SK-N-SH (cell line): ENCODE data around the gene KIF12. TPM values are rescaled to one million over a fixed set of nuclear protein-coding genes. Genes with fewer than 3 reads are reported as not detected.

Experiments used
- CTCF ChIA-PET: fragments of 300-600, 350-600 bp; formaldehyde crosslinking; extraction: SDS; loops from one replicate; lab custom pipeline; 2021; lab: Yijun Ruan, JAX
- POLR2A ChIA-PET: fragments of 350-600 bp; sonication (Branson Sonifier 250); formaldehyde crosslinking; extraction: SDS; loops from one replicate; lab custom pipeline; 2020; ENCODE audit warnings: antibody characterized with exemption, inconsistent platforms; lab: Yijun Ruan, JAX
- DNase-seq: peaks from one replicate; pipeline ENCODE4 v3.0.0; 2012
- H2AFZ ChIP-seq: fragments of 200-600 bp; sonication (generic); 2 replicates; pipeline ENCODE4 v1.8.1; 2016; ENCODE audit warnings: antibody characterized with exemption, mild to moderate bottlenecking, low read depth
- H3F3A ChIP-seq: fragments of 200-600 bp; sonication (generic); replicated peaks from 2 replicates; pipeline ENCODE3; 2016; ENCODE audit warnings: antibody characterized with exemption, mild to moderate bottlenecking; ENCODE audit not compliant: insufficient read depth
- H3K27ac ChIP-seq, 2 experiments: fragments of 200-500 bp in 1 of 2; fragments of 200-600 bp in 1 of 2; sonication (Bioruptor generic) in 1 of 2; sonication (generic), shearing (Covaris generic) in 1 of 2; 2 replicates each; pipeline versions ENCODE4 v1.5.1 to v1.6.1; 2014 to 2016; ENCODE audit warnings: low read depth in 2 of 2, inconsistent platforms in 1 of 2, low read length in 1 of 2, mild to moderate bottlenecking in 1 of 2, mixed read lengths in 1 of 2
- H3K27me3 ChIP-seq: fragments of 200-600 bp; sonication (generic), shearing (Covaris generic); 2 replicates; pipeline ENCODE4 v1.6.1; 2016; ENCODE audit warnings: mixed run types; ENCODE audit not compliant: insufficient read depth
- H3K36me3 ChIP-seq, 2 experiments: fragments of 200-500 bp in 1 of 2; fragments of 200-600 bp in 1 of 2; sonication (Bioruptor generic) in 1 of 2; sonication (generic) in 1 of 2; replicated peaks in 1 of 2; 2 replicates each; pipeline versions ENCODE3 to v1.5.1; 2014 to 2016; ENCODE audit warnings: low read length in 1 of 2, mild to moderate bottlenecking in 1 of 2; ENCODE audit not compliant: insufficient read depth in 2 of 2, control insufficient read depth in 1 of 2
- H3K4me1 ChIP-seq, 2 experiments: fragments of 200-500 bp in 1 of 2; fragments of 200-600 bp in 1 of 2; sonication (Bioruptor generic) in 1 of 2; sonication (generic), shearing (Covaris generic) in 1 of 2; 2 replicates each; pipeline versions ENCODE4 v1.5.1 to v1.6.1; 2014 to 2016; ENCODE audit warnings: low read depth in 1 of 2, low read length in 1 of 2, mixed run types in 1 of 2; ENCODE audit not compliant: insufficient read depth in 2 of 2, control insufficient read depth in 1 of 2
- H3K4me2 ChIP-seq: fragments of 200-600 bp; sonication (generic), shearing (Covaris generic); 2 replicates; pipeline ENCODE4 v1.6.1; 2017; ENCODE audit warnings: mixed run types
- H3K4me3 ChIP-seq, 2 experiments: fragments of 200-500 bp in 1 of 2; fragments of 200-600 bp in 1 of 2; sonication (Bioruptor generic) in 1 of 2; sonication (generic), shearing (Covaris generic) in 1 of 2; 2 replicates each; pipeline versions ENCODE4 v1.5.1 to v1.8.1; 2014 to 2016; ENCODE audit warnings: low read depth in 2 of 2, inconsistent platforms in 1 of 2, low read length in 1 of 2, mild to moderate bottlenecking in 1 of 2, mixed read lengths in 1 of 2, moderate library complexity in 1 of 2
- H3K79me2 ChIP-seq: fragments of 200-600 bp; sonication (generic); 2 replicates; pipeline ENCODE4 v1.8.1; 2017; ENCODE audit warnings: mild to moderate bottlenecking; ENCODE audit not compliant: insufficient read depth
- H3K9ac ChIP-seq: fragments of 200-600 bp; sonication (generic); 2 replicates; pipeline ENCODE4 v1.6.1; 2017; ENCODE audit warnings: mixed run types
- H3K9me2 ChIP-seq: fragments of 200-600 bp; sonication (generic); 2 replicates; pipeline ENCODE4 v1.6.1; 2017; ENCODE audit warnings: mixed run types
- H3K9me3 ChIP-seq: fragments of 200-600 bp; sonication (generic); 2 replicates; pipeline ENCODE4 v1.6.1; 2017; ENCODE audit warnings: mixed run types, mild to moderate bottlenecking, moderate library complexity
- H4K20me1 ChIP-seq: fragments of 200-600 bp; sonication (generic); 2 replicates; pipeline ENCODE4 v1.6.1; 2017; ENCODE audit warnings: mild to moderate bottlenecking, mixed run types; ENCODE audit not compliant: insufficient read depth
- CHD2 ChIP-seq: fragments of 150-350 bp; IDR thresholded peaks from 2 replicates; pipeline ENCODE4 v1.6.1; 2018; ENCODE audit warnings: low read length; ENCODE audit not compliant: partially characterized antibody
- EZH2phosphoT487 ChIP-seq: fragments of 200-600 bp; sonication (generic); IDR thresholded peaks from 2 replicates; pipeline ENCODE4 v1.6.1; 2017; ENCODE audit warnings: low read depth, mixed run types, mild to moderate bottlenecking, antibody characterized with exemption, moderate library complexity, borderline replicate concordance
- FOXJ3 ChIP-seq: sonication (generic); formaldehyde crosslinking; IDR thresholded peaks from 2 replicates; pipeline ENCODE4 v1.5.1; 2020; ENCODE audit warnings: mild to moderate bottlenecking, missing genetic modification reagents
- GABPA ChIP-seq: IDR thresholded peaks from 2 replicates; pipeline ENCODE4 v1.4.0; 2012; ENCODE audit warnings: low read depth, mild to moderate bottlenecking
- JUND ChIP-seq: IDR thresholded peaks from 2 replicates; pipeline ENCODE4 v1.4.0; 2012
- MEF2A ChIP-seq: IDR thresholded peaks from 2 replicates; pipeline ENCODE4 v1.4.0; 2012; ENCODE audit warnings: low read depth, borderline replicate concordance
- POLR2AphosphoS5 ChIP-seq: IDR thresholded peaks from 2 replicates; pipeline ENCODE4 v1.6.1; 2012; ENCODE audit warnings: low read depth, low read length
- RCOR1 ChIP-seq: fragments of 150-350 bp; IDR thresholded peaks from 2 replicates; pipeline ENCODE4 v1.6.1; 2017; ENCODE audit warnings: antibody characterized with exemption, low read length
- RXRA ChIP-seq: IDR thresholded peaks from 2 replicates; pipeline ENCODE4 v1.4.0; 2012; ENCODE audit warnings: low read depth, mild to moderate bottlenecking, borderline replicate concordance
- TCF12 ChIP-seq: IDR thresholded peaks from 2 replicates; pipeline ENCODE4 v1.4.0; 2012
- USF2 ChIP-seq: fragments of 150-350 bp; IDR thresholded peaks from 2 replicates; pipeline ENCODE4 v1.6.1; 2017; ENCODE audit warnings: antibody characterized with exemption, low read length, low read depth, borderline replicate concordance
- ZBTB33 ChIP-seq: IDR thresholded peaks from 2 replicates; pipeline ENCODE4 v1.4.0; 2012; ENCODE audit warnings: low read depth, borderline replicate concordance
- WGBS: methylation state at CpG from one replicate; pipeline ENCODE4 v1.1.6; 2017; ENCODE audit warnings: low lambda C conversion rate; 5-methylcytosine and 5-hydroxymethylcytosine counted together
- polyA plus RNA-seq, 3 experiments: library from polyadenylated mRNA; depleted of rRNA; stranded (reverse); fragments of >200 nt; gene quantifications; 2 replicates each; pipeline ENCODE4 v1.2.3, GENCODE V29; 2012
- TF ChIP-seq, protein P1 (sequence below): fragments of 200-600 bp; sonication (generic); IDR thresholded peaks from 2 replicates; pipeline ENCODE4 v1.6.1; 2017; ENCODE audit warnings: antibody characterized with exemption, mild to moderate bottlenecking, moderate library complexity
- TF ChIP-seq, protein P2 (sequence below): IDR thresholded peaks from 2 replicates; pipeline ENCODE4 v1.4.0; 2012; ENCODE audit warnings: low read depth
- TF ChIP-seq, protein P3 (sequence below): IDR thresholded peaks from 2 replicates; pipeline ENCODE4; 2012
- TF ChIP-seq, protein P4 (sequence below): fragments of 150-350 bp; IDR thresholded peaks from 2 replicates; pipeline ENCODE4 v1.6.1; 2016; ENCODE audit warnings: mild to moderate bottlenecking, low read depth, low read length

The KIF12 gene
- polyA plus RNA-seq, 1 of the 3 experiments (the other 2 are of a cell fraction) = 0.35 TPM

DNA sequence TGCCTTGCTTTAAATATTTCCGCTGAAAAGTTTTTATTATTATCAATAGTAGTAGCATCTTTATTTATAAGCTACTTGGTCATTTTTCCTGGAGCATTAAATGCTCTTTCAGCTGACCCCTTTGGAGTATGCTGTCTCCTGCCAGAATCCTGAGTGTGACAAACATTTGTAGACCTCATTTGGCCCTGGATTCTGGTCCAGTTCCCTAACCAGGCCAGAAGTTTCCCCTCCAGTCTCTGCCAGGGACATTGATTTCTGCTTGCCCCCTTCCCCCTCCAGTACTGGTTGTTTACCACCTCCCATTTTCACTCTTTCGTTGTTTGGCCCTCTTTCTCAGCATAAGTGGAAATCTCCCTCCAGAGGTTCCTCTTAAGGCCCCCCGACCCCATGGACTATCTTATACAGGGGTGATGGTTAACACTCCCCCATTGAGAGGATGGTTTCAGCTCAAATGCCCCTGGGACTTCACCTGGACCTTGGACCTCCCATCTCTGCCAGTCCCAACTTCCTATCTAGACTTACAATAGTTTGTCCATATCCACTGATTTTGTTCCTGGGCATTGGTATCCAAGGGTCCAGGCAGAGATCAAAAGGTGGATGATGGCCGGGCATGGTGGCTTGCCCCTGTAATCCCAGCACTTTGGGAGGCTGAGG is 31.7 kb upstream of the KIF12 start:
- 47% methylated on average over 4 of the region's 4 CpGs for WGBS
- Histone ChIP-seq H3K9ac (no peak overlapping the region), H3K36me3 (no peaks in the 10 kb centered on the region), H3K4me3 (no peak overlapping the region), H3K4me2 (no peak overlapping the region), H3K79me2 (no peaks in the 10 kb centered on the region), H2AFZ (no peak overlapping the region), H3K9me2 (no peaks in the 10 kb centered on the region), H4K20me1 (no peaks in the 10 kb centered on the region), H3F3A (no peaks in the 10 kb centered on the region), H3K4me1 (no peaks in the 10 kb centered on the region), H3K9me3 (no peaks in the 10 kb centered on the region), H3K27me3 (peaks cover 23% of the 10 kb centered on the region; the same call in 1 of the 2 replicates), H3K27ac (no peak overlapping the region)
- TF ChIP-seq ZBTB33 (no peak), GABPA (no peak), RXRA (no peak), POLR2AphosphoS5 (no peak), TCF12 (no peak), USF2 (no peak), CHD2 (no peak), FOXJ3 (no peak), MEF2A (no peak), EZH2phosphoT487 (no peak), JUND (no peak), RCOR1 (no peak)
- TF ChIP-seq, protein P1, sequence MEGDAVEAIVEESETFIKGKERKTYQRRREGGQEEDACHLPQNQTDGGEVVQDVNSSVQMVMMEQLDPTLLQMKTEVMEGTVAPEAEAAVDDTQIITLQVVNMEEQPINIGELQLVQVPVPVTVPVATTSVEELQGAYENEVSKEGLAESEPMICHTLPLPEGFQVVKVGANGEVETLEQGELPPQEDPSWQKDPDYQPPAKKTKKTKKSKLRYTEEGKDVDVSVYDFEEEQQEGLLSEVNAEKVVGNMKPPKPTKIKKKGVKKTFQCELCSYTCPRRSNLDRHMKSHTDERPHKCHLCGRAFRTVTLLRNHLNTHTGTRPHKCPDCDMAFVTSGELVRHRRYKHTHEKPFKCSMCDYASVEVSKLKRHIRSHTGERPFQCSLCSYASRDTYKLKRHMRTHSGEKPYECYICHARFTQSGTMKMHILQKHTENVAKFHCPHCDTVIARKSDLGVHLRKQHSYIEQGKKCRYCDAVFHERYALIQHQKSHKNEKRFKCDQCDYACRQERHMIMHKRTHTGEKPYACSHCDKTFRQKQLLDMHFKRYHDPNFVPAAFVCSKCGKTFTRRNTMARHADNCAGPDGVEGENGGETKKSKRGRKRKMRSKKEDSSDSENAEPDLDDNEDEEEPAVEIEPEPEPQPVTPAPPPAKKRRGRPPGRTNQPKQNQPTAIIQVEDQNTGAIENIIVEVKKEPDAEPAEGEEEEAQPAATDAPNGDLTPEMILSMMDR = no peak
- TF ChIP-seq, protein P2, sequence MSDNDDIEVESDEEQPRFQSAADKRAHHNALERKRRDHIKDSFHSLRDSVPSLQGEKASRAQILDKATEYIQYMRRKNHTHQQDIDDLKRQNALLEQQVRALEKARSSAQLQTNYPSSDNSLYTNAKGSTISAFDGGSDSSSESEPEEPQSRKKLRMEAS = no peak
- TF ChIP-seq, protein P3, sequence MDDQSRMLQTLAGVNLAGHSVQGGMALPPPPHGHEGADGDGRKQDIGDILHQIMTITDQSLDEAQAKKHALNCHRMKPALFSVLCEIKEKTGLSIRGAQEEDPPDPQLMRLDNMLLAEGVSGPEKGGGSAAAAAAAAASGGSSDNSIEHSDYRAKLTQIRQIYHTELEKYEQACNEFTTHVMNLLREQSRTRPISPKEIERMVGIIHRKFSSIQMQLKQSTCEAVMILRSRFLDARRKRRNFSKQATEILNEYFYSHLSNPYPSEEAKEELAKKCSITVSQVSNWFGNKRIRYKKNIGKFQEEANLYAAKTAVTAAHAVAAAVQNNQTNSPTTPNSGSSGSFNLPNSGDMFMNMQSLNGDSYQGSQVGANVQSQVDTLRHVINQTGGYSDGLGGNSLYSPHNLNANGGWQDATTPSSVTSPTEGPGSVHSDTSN = no peak
- TF ChIP-seq, protein P4, sequence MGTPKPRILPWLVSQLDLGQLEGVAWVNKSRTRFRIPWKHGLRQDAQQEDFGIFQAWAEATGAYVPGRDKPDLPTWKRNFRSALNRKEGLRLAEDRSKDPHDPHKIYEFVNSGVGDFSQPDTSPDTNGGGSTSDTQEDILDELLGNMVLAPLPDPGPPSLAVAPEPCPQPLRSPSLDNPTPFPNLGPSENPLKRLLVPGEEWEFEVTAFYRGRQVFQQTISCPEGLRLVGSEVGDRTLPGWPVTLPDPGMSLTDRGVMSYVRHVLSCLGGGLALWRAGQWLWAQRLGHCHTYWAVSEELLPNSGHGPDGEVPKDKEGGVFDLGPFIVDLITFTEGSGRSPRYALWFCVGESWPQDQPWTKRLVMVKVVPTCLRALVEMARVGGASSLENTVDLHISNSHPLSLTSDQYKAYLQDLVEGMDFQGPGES = no peak
- ChIA-PET POLR2A (no interaction called here), CTCF (interaction anchor here (1.2 kb wide), 1 partner anchor 15 kb away, joined by 3 read pairs; no protein-coding TSS in a partner anchor)
- DNase-seq = no peak
